Stimulated activated CD4-positive, alpha-beta T cell treated with anti-CD3 and anti-CD28 coated beads, Interleukin-2, amount 100 ng/mL, for 4 hours (primary cell): ENCODE results near the gene CRADD.
"Not testable (repeated sequence)": the region's sequence is repeated elsewhere in the genome, so short reads cannot be mapped to it uniquely, and the experiment has no call there.

Experiments used
- DNase-seq: peaks from one replicate; pipeline ENCODE4 v3.0.0-alpha.2; 2020; ENCODE audit warnings: low read depth

The CRADD gene

GRCh38 chr12:93758801-93759373, 81.7 kb downstream of the CRADD start:
- DNase-seq: no peak

GRCh38 chr12:93759512-93760081, 82.4 kb downstream of the CRADD start:
- no peak for DNase-seq

- no peak for DNase-seq
These were observed 83.2 kb downstream of the CRADD start for GRCh38 chr12:93760275-93760875.

GRCh38 chr12:93762059-93762719, 85.0 kb downstream of the CRADD start:
- no peak for DNase-seq

- no peak for DNase-seq
These were observed 85.9 kb downstream of the CRADD start for GRCh38 chr12:93762912-93763553.

GRCh38 chr12:93763746-93764147, 86.6 kb downstream of the CRADD start:
- DNase-seq: no peak

- DNase-seq: no peak
These were observed 89.2 kb downstream of the CRADD start for GRCh38 chr12:93766371-93766770.

- peak; percentile 31 for DNase-seq
These were observed 89.8 kb downstream of the CRADD start for GRCh38 chr12:93766796-93767523.

GRCh38 chr12:93767524-93767863, 90.3 kb downstream of the CRADD start:
- DNase-seq: no peak

GRCh38 chr12:93772003-93772700, 95.0 kb downstream of the CRADD start:
- DNase-seq: no peak

GRCh38 chr12:93773122-93773871, 96.1 kb downstream of the CRADD start:
- peak; percentile 57 for DNase-seq

- no peak for DNase-seq
These were observed 99.4 kb downstream of the CRADD start for GRCh38 chr12:93776581-93777018.

- no peak for DNase-seq
These were observed 100.1 kb downstream of the CRADD start for GRCh38 chr12:93777254-93777653.

- DNase-seq: no peak
These were observed 101.1 kb downstream of the CRADD start for GRCh38 chr12:93778306-93778705.

- no peak for DNase-seq
These were observed 101.6 kb downstream of the CRADD start for GRCh38 chr12:93778766-93779165.

- no peak for DNase-seq
These were observed 103.0 kb downstream of the CRADD start for GRCh38 chr12:93780101-93780641.

- DNase-seq: peak; percentile 28
These were observed 103.7 kb downstream of the CRADD start for GRCh38 chr12:93780886-93781285.

GRCh38 chr12:93781961-93782360, 104.8 kb downstream of the CRADD start:
- not testable (repeated sequence) for DNase-seq

- DNase-seq: no peak
These were observed 105.7 kb downstream of the CRADD start for GRCh38 chr12:93782853-93783252.

GRCh38 chr12:93783832-93784231, 106.7 kb downstream of the CRADD start:
- DNase-seq: peak; percentile 46
